Measurements from ENCODE around the gene GPC5.

Gene GPC5

DNA sequence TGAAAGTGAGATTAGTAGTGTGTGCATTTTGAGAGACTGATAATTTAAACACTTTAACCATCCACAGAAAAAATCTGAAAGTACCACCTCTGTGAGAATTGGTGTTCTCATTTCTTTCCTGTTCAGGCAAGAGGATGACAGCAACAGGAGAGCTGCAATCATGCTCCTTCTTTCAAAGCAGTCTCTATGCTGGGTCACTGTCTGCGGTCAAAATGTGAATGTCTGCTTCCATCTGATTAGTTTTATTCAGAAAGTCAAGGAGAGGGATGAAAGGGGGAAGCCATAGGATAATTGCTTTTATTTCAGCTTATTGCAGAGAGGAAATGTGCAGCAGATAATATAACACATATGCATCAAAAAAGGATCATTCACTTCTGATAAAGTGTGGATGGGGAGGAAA is 1514.2 kb downstream of the GPC5 start:
- Histone ChIP-seq H3K36me3 (replicated peaks; ENCODE audit: low read depth, low read length) (no peaks in the 10 kb centered on the region), H3K9me3 (ENCODE audit: insufficient read depth, low read length) (no peaks in the 10 kb centered on the region)
- TF ChIP-seq, protein P1, sequence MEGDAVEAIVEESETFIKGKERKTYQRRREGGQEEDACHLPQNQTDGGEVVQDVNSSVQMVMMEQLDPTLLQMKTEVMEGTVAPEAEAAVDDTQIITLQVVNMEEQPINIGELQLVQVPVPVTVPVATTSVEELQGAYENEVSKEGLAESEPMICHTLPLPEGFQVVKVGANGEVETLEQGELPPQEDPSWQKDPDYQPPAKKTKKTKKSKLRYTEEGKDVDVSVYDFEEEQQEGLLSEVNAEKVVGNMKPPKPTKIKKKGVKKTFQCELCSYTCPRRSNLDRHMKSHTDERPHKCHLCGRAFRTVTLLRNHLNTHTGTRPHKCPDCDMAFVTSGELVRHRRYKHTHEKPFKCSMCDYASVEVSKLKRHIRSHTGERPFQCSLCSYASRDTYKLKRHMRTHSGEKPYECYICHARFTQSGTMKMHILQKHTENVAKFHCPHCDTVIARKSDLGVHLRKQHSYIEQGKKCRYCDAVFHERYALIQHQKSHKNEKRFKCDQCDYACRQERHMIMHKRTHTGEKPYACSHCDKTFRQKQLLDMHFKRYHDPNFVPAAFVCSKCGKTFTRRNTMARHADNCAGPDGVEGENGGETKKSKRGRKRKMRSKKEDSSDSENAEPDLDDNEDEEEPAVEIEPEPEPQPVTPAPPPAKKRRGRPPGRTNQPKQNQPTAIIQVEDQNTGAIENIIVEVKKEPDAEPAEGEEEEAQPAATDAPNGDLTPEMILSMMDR (IDR thresholded peaks at IDR 0.05; ENCODE audit: low read depth, low read length): no peak
- TF ChIP-seq EZH2phosphoT487 (IDR thresholded peaks at IDR 0.05; ENCODE audit: low read depth): no peak

DNA sequence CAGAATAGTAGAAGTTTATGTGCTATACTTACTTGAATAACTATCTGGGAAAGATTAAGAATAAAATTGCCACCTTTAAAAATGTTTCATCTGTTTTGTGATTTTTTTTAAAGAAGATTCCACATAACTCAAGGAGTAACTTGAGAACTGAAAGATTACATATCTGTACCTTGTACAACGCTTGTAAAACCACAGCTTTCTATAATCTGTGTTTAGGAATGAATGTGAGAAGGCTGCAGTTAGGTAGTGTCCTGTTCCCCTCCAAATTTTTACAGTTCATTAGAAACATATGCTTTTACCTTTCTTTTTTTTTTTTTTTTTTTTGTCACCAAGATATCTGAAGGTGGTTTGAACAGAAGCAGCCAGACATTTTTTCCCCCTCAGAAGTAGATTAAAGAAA is 1515.4 kb downstream of the GPC5 start:
- Histone ChIP-seq H3K27me3 (ENCODE audit: low read depth, low read length) (no peaks in the 10 kb centered on the region), H3K4me2 (ENCODE audit: low read length) (0 out of 2 replicates have a peak overlapping the region, but pooled peaks have one; percentile 3), H3K27ac (ENCODE audit: low read length) (no peak overlapping the region), H3K4me1 (ENCODE audit: low read length) (peaks cover 9% of the 10 kb centered on the region), H4K20me1 (ENCODE audit: insufficient read depth, low read length) (no peaks in the 10 kb centered on the region), H3K4me3 (ENCODE audit: low read length) (no peak overlapping the region), H2AFZ (ENCODE audit: low read depth, low read length) (no peak overlapping the region), H3K36me3 (replicated peaks; ENCODE audit: low read depth, low read length) (no peaks in the 10 kb centered on the region), H3K9ac (ENCODE audit: low read length) (no peak overlapping the region), H3K9me3 (ENCODE audit: insufficient read depth, low read length) (no peaks in the 10 kb centered on the region), H3K79me2 (ENCODE audit: low read length) (no peaks in the 10 kb centered on the region)
- no peak for TF ChIP-seq EZH2phosphoT487 (IDR thresholded peaks at IDR 0.05; ENCODE audit: low read depth)
- TF ChIP-seq, protein P1 (IDR thresholded peaks at IDR 0.05; ENCODE audit: low read depth, low read length): no peak

More for the DNA sequence above, 1514.2 kb downstream of the GPC5 start:
- Histone ChIP-seq H3K79me2 (ENCODE audit: low read length) (no peaks in the 10 kb centered on the region), H3K4me2 (ENCODE audit: low read length) (no peak overlapping the region), H3K9ac (ENCODE audit: low read length) (no peak overlapping the region), H3K4me3 (ENCODE audit: low read length) (no peak overlapping the region), H4K20me1 (ENCODE audit: insufficient read depth, low read length) (no peaks in the 10 kb centered on the region), H3K4me1 (ENCODE audit: low read length) (peaks cover 9% of the 10 kb centered on the region), H2AFZ (ENCODE audit: low read depth, low read length) (no peak overlapping the region), H3K27ac (ENCODE audit: low read length) (no peak overlapping the region), H3K27me3 (ENCODE audit: low read depth, low read length) (no peaks in the 10 kb centered on the region)

Measured in OCI-LY3 (cell line).